B cell (primary cell): ENCODE data around the gene WDR43. TPM values are rescaled to one million over a fixed set of nuclear protein-coding genes. Genes with fewer than 3 reads are reported as not detected.

Source experiments
- ATAC-seq: fragments of 200-7000 bp; cut with Tn5 transposase; one replicate; pipeline ENCODE4 v1.10.0; 2021; ENCODE audit warnings: low read depth, mild to moderate bottlenecking, moderate number of reproducible peaks, moderate library complexity
- CTCF ChIA-PET: fragments of 350-600 bp; sonication (Branson Sonifier 250); formaldehyde crosslinking; loops from one replicate; lab custom pipeline; 2021; ENCODE audit warnings: antibody characterized with exemption, inconsistent platforms; lab: Charles Lee
- POLR2A ChIA-PET: fragments of 350-600 bp; sonication (Branson Sonifier 250); formaldehyde crosslinking; loops from one replicate; lab custom pipeline; 2021; ENCODE audit warnings: antibody characterized with exemption; lab: Charles Lee
- DNase-seq: peaks from one replicate; pipeline ENCODE4 v3.0.0; 2013
- H2AFZ ChIP-seq: 2 replicates; pipeline ENCODE4 v1.6.1; 2012; ENCODE audit warnings: mild to moderate bottlenecking, low read depth, low read length; ENCODE audit not compliant: insufficient read depth, poor library complexity, severe bottlenecking
- H3K27ac ChIP-seq, 2 donors: 1 replicate in 1 of 2; 2 replicates in 1 of 2; pipeline ENCODE4 v1.5.1; 2012 to 2013; ENCODE audit warnings: low read length in 2 of 2, mild to moderate bottlenecking in 2 of 2, moderate library complexity in 1 of 2
- H3K27me3 ChIP-seq, 4 experiments: fragments of 200-600 bp in 1 of 4; sonication (generic) in 1 of 4; replicated peaks in 1 of 4; 1 replicate in 2 of 4; 2 replicates in 2 of 4; pipeline versions ENCODE4 v1.6.1 to v1.7.0; 2013 to 2016; ENCODE audit warnings: low read length in 3 of 4, mild to moderate bottlenecking in 2 of 4, mixed read lengths in 1 of 4, moderate library complexity in 1 of 4; ENCODE audit not compliant: insufficient read depth in 4 of 4, control insufficient read depth in 3 of 4; ENCODE audit errors: control extremely low read depth in 1 of 4
- H3K36me3 ChIP-seq, 2 experiments: replicated peaks in 1 of 2; 1 replicate in 1 of 2; 2 replicates in 1 of 2; pipeline versions ENCODE4 v1.6.1 to v1.7.1; 2013; ENCODE audit warnings: low read length in 1 of 2; ENCODE audit not compliant: insufficient read depth in 2 of 2, control insufficient read depth in 1 of 2; ENCODE audit errors: control extremely low read depth in 1 of 2, extremely low read depth in 1 of 2
- H3K4me1 ChIP-seq, 2 donors: fragments of 200-600 bp in 1 of 2; sonication (generic) in 1 of 2; 1 replicate in 1 of 2; 2 replicates in 1 of 2; pipeline versions ENCODE4 v1.5.1 to v1.6.1; 2013 to 2017; ENCODE audit warnings: low read length in 2 of 2; ENCODE audit not compliant: control insufficient read depth in 2 of 2, insufficient read depth in 2 of 2
- H3K4me2 ChIP-seq: replicated peaks from 2 replicates; pipeline ENCODE3; 2012; ENCODE audit warnings: mild to moderate bottlenecking, low read depth, low read length; ENCODE audit not compliant: poor library complexity, severe bottlenecking
- H3K4me3 ChIP-seq, 5 experiments: fragments of 200-600 bp in 1 of 5; sonication (generic) in 1 of 5; 1 replicate in 3 of 5; 2 replicates in 2 of 5; pipeline versions ENCODE4 v1.5.1 to v1.7.0; 2011 to 2016; ENCODE audit warnings: low read length in 4 of 5, mild to moderate bottlenecking in 4 of 5, low read depth in 2 of 5, control low read depth in 1 of 5, moderate library complexity in 1 of 5; ENCODE audit not compliant: insufficient read depth in 1 of 5; ENCODE audit errors: control extremely low read depth in 1 of 5, extremely low read depth in 1 of 5
- H3K79me2 ChIP-seq: fragments of 200-600 bp; sonication (generic); one replicate; pipeline ENCODE4 v1.6.0; 2016; ENCODE audit warnings: low read length; ENCODE audit not compliant: control insufficient read depth, insufficient read depth
- H3K9ac ChIP-seq: fragments of 200-600 bp; sonication (generic); 2 replicates; pipeline ENCODE4 v1.6.1; 2017; ENCODE audit warnings: mild to moderate bottlenecking, low read length, moderate library complexity
- H3K9me3 ChIP-seq, 3 donors: one replicate each; pipeline versions ENCODE4 v1.6.1 to v1.7.1; 2013; ENCODE audit warnings: low read length in 2 of 3; ENCODE audit not compliant: control insufficient read depth in 2 of 3, insufficient read depth in 1 of 3; ENCODE audit errors: control extremely low read depth in 1 of 3
- H4K20me1 ChIP-seq: 2 replicates; pipeline ENCODE4 v1.6.0; 2012; ENCODE audit warnings: mild to moderate bottlenecking, low read length; ENCODE audit not compliant: insufficient read depth, control insufficient read depth, poor library complexity, severe bottlenecking
- H3K27ac Mint-ChIP-seq: one replicate; pipeline ENCODE4 v1.8.0; 2021; ENCODE audit warnings: mixed read lengths
- H3K27me3 Mint-ChIP-seq: one replicate; pipeline ENCODE4 v1.8.0; 2021; ENCODE audit warnings: mixed read lengths
- H3K4me1 Mint-ChIP-seq: one replicate; pipeline ENCODE4 v1.8.0; 2021; ENCODE audit warnings: mixed read lengths
- H3K4me3 Mint-ChIP-seq: one replicate; pipeline ENCODE4 v1.8.0; 2021; ENCODE audit warnings: mixed read lengths
- H3K9me3 Mint-ChIP-seq: one replicate; pipeline ENCODE4 v1.8.0; 2022; ENCODE audit warnings: mixed read lengths; ENCODE audit not compliant: insufficient read depth
- CTCF ChIP-seq: fragments of 200-600 bp; IDR thresholded peaks from one replicate; pipeline ENCODE4 v1.8.0; 2022; ENCODE audit warnings: antibody characterized with exemption, mild to moderate bottlenecking
- EZH2 ChIP-seq: IDR thresholded peaks from 2 replicates; pipeline ENCODE4 v1.6.1; 2012; ENCODE audit warnings: borderline replicate concordance, low read depth, mild to moderate bottlenecking, moderate library complexity, low read length; ENCODE audit not compliant: insufficient read depth, poor library complexity, severe bottlenecking
- WGBS: methylation state at CpG from one replicate; pipeline ENCODE4 v1.1.5; 2013; ENCODE audit warnings: missing lambda C conversion rate; ENCODE audit not compliant: insufficient coverage; 5-methylcytosine and 5-hydroxymethylcytosine counted together
- intact Hi-C: fragments of 100-400 bp; cut with micrococcal nuclease; formaldehyde crosslinking; loops from one replicate; pipeline ENCODE4 v1.10.0; 2022
- polyA plus RNA-seq: library from polyadenylated mRNA; depleted of rRNA; stranded (reverse); fragments of >200 nt; gene quantifications from 2 replicates; pipeline ENCODE4 v1.2.3, GENCODE V29; 2012
- total RNA-seq, 2 donors: library from RNA; stranded (reverse); fragments of 120-200 nt in 1 of 2; gene quantifications; 1 replicate in 1 of 2; 2 replicates in 1 of 2; pipeline versions ENCODE4 v1.2.3 to v1.2.4, GENCODE V29; 2013 to 2022

The WDR43 gene
- total and polyA plus RNA-seq, 2 donors (not counting 1 experiment from before 2014, with no cell fraction given), result 22.5 to 51.0 TPM

GRCh38 chr2:28979576-28980366, 85.3 kb downstream of the WDR43 start:
- H3K27ac ChIP-seq, result no peak overlapping the region
- H3K4me2 ChIP-seq, result no peak overlapping the region
- H3K9ac ChIP-seq, result no peak overlapping the region
- H2AFZ ChIP-seq, result no peak overlapping the region
- no peaks in the 10 kb centered on the region for H3K4me1 ChIP-seq
- no peaks in the 10 kb centered on the region for H3K36me3 ChIP-seq
- Mint-ChIP-seq H3K4me3 (no peak overlapping the region), H3K27ac (no peak overlapping the region), H3K27me3 (no peaks in the 10 kb centered on the region), H3K4me1 (no peaks in the 10 kb centered on the region), H3K9me3 (no peaks in the 10 kb centered on the region)
- intact Hi-C loops, result no loop called here
- no peaks in the 10 kb centered on the region for H4K20me1 ChIP-seq
- no peaks in the 10 kb centered on the region for H3K79me2 ChIP-seq
- WGBS, result 72% methylated on average over 13 of the region's 13 CpGs
- TF ChIP-seq EZH2 (no peak), CTCF (no peak)
- DNase-seq, result no peak
- POLR2A ChIA-PET, result no interaction called here
- no peak overlapping the region for H3K4me3 ChIP-seq
- no peak for ATAC-seq
- no peaks in the 10 kb centered on the region for H3K27me3 ChIP-seq
- CTCF ChIA-PET, result no interaction called here
- H3K9me3 ChIP-seq, result no peaks in the 10 kb centered on the region

DNA sequence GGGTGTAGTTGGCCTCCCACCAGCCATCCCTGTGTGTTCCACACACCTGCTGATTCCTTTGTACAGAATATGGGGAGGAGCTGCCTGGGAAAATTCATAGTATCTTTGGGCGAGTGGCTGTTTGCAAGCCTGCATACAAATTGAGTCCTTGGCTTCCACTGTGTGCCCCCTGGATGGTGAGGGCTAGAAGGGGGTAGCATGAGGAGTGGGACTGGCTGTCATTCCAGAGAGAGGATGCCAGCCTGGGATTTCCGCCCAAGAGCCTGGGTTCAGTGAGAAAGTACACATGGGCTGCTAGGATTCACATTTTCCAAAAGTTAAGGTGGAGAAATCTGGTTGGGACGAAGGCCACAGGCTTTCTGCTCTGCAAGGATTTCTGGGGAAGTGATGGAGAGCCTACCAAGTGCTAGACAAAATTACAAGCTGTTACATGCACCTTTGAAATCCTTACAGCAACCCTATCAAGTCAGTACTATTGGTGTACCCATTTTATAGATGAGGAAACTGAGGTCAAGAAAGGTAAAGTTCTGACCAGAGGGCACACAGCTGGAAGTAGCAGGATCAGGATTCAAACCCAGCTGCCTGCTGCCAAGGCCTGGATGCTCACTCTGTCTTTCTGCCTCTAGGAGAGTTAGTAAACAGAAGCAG, 86.0 kb downstream of the WDR43 start:
- H3K9me3 ChIP-seq, result no peaks in the 10 kb centered on the region
- ATAC-seq (no peak), DNase-seq (no peak)
- intact Hi-C loops, result no loop called here
- Mint-ChIP-seq H3K27ac (peak overlapping the region; percentile 32), H3K4me3 (no peak overlapping the region), H3K27me3 (no peaks in the 10 kb centered on the region), H3K9me3 (no peaks in the 10 kb centered on the region), H3K4me1 (no peaks in the 10 kb centered on the region)
- no peak overlapping the region for H3K4me3 ChIP-seq
- ChIA-PET POLR2A (no interaction called here), CTCF (no interaction called here)
- no peaks in the 10 kb centered on the region for H3K36me3 ChIP-seq
- H3K9ac ChIP-seq, result no peak overlapping the region
- no peak overlapping the region for H3K27ac ChIP-seq
- H4K20me1 ChIP-seq, result no peaks in the 10 kb centered on the region
- no peaks in the 10 kb centered on the region for H3K27me3 ChIP-seq
- no peaks in the 10 kb centered on the region for H3K79me2 ChIP-seq
- 30% methylated on average over 3 of the region's 3 CpGs for WGBS
- TF ChIP-seq CTCF, result no peak
- no peak for TF ChIP-seq EZH2
- no peaks in the 10 kb centered on the region for H3K4me1 ChIP-seq
- no peak overlapping the region for H2AFZ ChIP-seq
- no peak overlapping the region for H3K4me2 ChIP-seq
